Astrocyte of the spinal cord (primary cell): ENCODE measurements around the gene SLC4A5.

Experiments used
- DNase-seq: peaks from one replicate; pipeline ENCODE4 v3.0.0; 2011; ENCODE audit warnings: low read depth, low spot score
- H3K4me3 ChIP-seq: 2 replicates; pipeline ENCODE4 v1.5.1; 2011; ENCODE audit warnings: low read depth, mild to moderate bottlenecking, low read length, moderate library complexity
- in situ Hi-C: cut with HindIII; loops from 2 replicates; pipeline ENCODE4 v1.10.0; 2017; ENCODE audit warnings: low sequenced_read_pairs
- TF ChIP-seq, protein P1 (sequence below): IDR thresholded peaks from 2 replicates; pipeline ENCODE4 v1.5.1; 2012; ENCODE audit warnings: low read depth, mild to moderate bottlenecking, low read length, inconsistent platforms

The SLC4A5 gene

GRCh38 chr2:74375838-74376237 lies 32.6 kb upstream of the SLC4A5 start:
- DNase-seq = no peak
- no peak overlapping the region for H3K4me3 ChIP-seq
- TF ChIP-seq, protein P1, sequence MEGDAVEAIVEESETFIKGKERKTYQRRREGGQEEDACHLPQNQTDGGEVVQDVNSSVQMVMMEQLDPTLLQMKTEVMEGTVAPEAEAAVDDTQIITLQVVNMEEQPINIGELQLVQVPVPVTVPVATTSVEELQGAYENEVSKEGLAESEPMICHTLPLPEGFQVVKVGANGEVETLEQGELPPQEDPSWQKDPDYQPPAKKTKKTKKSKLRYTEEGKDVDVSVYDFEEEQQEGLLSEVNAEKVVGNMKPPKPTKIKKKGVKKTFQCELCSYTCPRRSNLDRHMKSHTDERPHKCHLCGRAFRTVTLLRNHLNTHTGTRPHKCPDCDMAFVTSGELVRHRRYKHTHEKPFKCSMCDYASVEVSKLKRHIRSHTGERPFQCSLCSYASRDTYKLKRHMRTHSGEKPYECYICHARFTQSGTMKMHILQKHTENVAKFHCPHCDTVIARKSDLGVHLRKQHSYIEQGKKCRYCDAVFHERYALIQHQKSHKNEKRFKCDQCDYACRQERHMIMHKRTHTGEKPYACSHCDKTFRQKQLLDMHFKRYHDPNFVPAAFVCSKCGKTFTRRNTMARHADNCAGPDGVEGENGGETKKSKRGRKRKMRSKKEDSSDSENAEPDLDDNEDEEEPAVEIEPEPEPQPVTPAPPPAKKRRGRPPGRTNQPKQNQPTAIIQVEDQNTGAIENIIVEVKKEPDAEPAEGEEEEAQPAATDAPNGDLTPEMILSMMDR = no peak
- in situ Hi-C loops = no loop called here

- in situ Hi-C loops = no loop called here
- TF ChIP-seq, protein P1 = no peak
- DNase-seq = peak; percentile 80
- peak overlapping the region; percentile 38 for H3K4me3 ChIP-seq
Measured at GRCh38 chr2:74374509-74375205, 31.4 kb upstream of the SLC4A5 start.

GRCh38 chr2:74373985-74374384 lies 30.8 kb upstream of the SLC4A5 start:
- no peak for DNase-seq
- in situ Hi-C loops = no loop called here
- TF ChIP-seq, protein P1 = no peak
- peak overlapping the region; percentile 38 for H3K4me3 ChIP-seq

- in situ Hi-C loops = no loop called here
- DNase-seq = no peak
- TF ChIP-seq, protein P1 = no peak
- H3K4me3 ChIP-seq = no peak overlapping the region
Measured at GRCh38 chr2:74373221-74373676, 30.0 kb upstream of the SLC4A5 start.

DNA sequence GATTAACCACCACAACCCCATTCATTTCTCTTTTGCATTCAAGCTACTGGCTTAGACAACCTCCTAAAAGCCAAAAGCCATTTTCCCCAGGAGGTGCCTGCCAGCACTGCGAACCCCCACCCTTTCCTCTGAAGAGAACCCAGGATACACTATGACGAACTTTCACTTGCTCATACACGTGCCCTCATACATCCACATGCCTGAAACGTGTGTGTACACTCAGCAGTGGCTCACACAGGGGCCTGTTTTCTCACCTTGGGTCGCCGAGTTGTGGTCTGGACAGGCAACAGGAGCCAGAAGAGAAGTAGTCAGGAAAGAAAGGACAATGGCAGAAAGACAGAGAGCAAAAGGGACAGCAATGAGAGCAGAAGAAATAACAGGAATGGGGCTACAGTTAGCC lies 29.5 kb upstream of the SLC4A5 start:
- TF ChIP-seq, protein P1 = no peak
- no peak for DNase-seq
- in situ Hi-C loops = no loop called here
- no peak overlapping the region for H3K4me3 ChIP-seq

- TF ChIP-seq, protein P1 = no peak
- no peak overlapping the region for H3K4me3 ChIP-seq
- no peak for DNase-seq
- in situ Hi-C loops = no loop called here
Measured at GRCh38 chr2:74371421-74371820, 28.2 kb upstream of the SLC4A5 start.
